ENCODE results near the gene VOPP1. TPM values are rescaled to one million over a fixed set of nuclear protein-coding genes. Genes with fewer than 3 reads are reported as not detected.

VOPP1 gene
- total and polyA plus RNA-seq, 7 donors, result 16.3 to 45.7 (median 29.7) TPM

DNA sequence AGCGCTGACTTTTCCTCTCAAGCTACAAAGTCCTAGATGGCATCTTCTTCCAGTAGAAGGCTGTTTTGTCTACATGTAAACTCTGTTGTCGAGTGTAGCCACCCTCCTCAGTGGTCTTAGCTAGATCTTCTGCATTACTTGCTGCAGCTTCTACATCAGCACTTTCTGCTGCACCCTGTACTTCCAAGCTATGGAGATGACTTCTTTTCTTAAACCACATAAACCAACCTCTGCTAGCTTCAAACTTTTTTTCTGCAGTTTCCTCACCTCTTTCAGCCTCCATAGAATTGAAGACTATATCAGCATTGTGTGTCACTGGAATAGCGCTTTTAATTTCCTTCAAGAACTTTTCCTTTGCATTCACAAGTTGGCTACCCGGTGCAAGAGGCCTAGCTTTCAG lies 119.3 kb downstream of the VOPP1 start:
- WGBS, 3 donors, result 85 to 95% (median 91%) methylated on average over 4 of the region's 4 CpGs
- intact Hi-C loops (cut with DNase I), result no loop called here
- ATAC-seq (no peak), DNase-seq (no peak)
- Histone ChIP-seq H3K27me3 (ENCODE audit: insufficient read depth in 3 of 3, low read length in 2 of 3) (no peaks in the 10 kb centered on the region), H3K36me3 (ENCODE audit: insufficient read depth in 1 of 2, low read depth in 1 of 2) (no peaks in the 10 kb centered on the region), H3K4me3 (no peak overlapping the region), H3K9me3 (peaks cover 3% of the 10 kb centered on the region), H3K27ac (no peak overlapping the region), H3K4me1 (no peaks in the 10 kb centered on the region)
- TF ChIP-seq, protein P1, sequence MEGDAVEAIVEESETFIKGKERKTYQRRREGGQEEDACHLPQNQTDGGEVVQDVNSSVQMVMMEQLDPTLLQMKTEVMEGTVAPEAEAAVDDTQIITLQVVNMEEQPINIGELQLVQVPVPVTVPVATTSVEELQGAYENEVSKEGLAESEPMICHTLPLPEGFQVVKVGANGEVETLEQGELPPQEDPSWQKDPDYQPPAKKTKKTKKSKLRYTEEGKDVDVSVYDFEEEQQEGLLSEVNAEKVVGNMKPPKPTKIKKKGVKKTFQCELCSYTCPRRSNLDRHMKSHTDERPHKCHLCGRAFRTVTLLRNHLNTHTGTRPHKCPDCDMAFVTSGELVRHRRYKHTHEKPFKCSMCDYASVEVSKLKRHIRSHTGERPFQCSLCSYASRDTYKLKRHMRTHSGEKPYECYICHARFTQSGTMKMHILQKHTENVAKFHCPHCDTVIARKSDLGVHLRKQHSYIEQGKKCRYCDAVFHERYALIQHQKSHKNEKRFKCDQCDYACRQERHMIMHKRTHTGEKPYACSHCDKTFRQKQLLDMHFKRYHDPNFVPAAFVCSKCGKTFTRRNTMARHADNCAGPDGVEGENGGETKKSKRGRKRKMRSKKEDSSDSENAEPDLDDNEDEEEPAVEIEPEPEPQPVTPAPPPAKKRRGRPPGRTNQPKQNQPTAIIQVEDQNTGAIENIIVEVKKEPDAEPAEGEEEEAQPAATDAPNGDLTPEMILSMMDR (IDR thresholded peaks at IDR 0.05), result no peak

DNA sequence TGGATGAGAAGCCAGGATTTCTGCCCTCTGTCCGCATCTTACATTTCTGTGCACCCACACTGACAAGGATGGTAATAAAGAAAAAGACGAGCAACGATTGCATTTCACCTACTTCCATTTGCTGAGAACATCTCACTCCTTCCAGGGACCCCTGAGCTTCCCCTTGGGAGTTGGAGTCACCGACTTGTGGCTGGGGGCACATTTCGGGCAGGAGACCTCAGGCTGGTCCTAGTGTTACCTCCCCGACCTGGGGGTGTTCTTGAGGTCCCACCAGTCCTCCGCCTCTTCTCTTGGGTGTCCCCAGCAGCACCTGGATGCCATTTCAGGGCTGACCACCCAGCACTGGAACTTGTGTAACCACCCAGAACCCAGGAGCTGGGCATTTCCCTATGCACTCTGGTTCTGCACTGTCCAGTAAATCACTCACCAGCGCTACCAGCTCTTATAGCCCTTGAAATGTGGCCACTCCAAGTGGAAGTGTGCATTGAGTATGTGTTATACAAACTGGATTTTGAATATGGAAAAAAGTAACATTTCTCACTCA lies 122.2 kb downstream of the VOPP1 start:
- ATAC-seq, result no peak
- no peak for DNase-seq
- TF ChIP-seq, protein P1 (IDR thresholded peaks at IDR 0.05), result no peak
- Histone ChIP-seq H3K27ac (no peak overlapping the region), H3K4me1 (no peaks in the 10 kb centered on the region), H3K36me3 (ENCODE audit: insufficient read depth in 1 of 2, low read depth in 1 of 2) (no peaks in the 10 kb centered on the region), H3K27me3 (ENCODE audit: insufficient read depth in 3 of 3, low read length in 2 of 3) (no peaks in the 10 kb centered on the region), H3K4me3 (no peak overlapping the region), H3K9me3 (no peaks in the 10 kb centered on the region)
- intact Hi-C loops (cut with DNase I), result no loop called here
- 92 to 97% (median 94%) methylated on average over 8 of the region's 8 CpGs for WGBS, 3 donors

DNA sequence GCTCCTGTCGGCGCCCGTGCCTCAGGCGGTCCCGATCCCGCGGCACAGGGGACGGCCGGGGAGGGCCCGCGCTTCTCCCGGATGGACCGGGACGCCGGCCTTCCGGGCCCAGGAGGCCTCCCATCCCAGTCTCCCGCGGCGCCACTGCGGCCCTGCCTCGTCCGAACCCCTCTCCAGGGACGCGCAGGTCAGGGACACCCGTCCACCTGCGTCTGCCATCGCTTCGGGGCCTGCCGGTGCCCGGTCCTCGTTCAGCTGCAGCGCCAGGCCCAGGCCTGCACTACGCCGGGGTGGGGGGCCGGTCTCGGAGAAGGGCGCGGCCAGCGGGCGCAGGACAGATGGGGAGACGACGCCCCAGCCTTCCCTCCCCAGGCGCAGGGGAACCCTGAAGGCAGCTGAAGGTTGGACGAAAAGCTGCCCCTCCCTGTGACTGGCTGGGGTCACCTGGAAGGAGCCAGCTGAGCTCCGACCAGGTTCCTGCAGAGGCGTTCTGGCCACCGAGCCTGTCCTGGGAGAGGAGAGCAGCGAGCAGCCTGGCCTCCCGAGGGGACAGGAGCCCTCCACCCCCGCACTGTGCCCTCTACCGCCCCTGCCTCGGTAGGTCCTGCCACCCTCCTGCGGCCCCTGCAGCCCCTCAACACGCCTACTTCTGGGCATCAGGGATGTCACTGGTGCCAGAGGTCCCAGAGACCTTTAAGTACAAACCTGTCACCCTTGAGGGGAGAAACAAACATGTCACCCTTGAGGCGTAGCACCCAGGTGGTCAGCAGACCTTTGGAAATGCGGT lies 122.9 kb downstream of the VOPP1 start:
- Histone ChIP-seq H3K36me3 (ENCODE audit: insufficient read depth in 1 of 2, low read depth in 1 of 2) (no peaks in the 10 kb centered on the region), H3K4me3 (no peak overlapping the region), H3K27ac (no peak overlapping the region), H3K9me3 (no peaks in the 10 kb centered on the region), H3K27me3 (ENCODE audit: insufficient read depth in 3 of 3, low read length in 2 of 3) (no peaks in the 10 kb centered on the region), H3K4me1 (no peaks in the 10 kb centered on the region)
- DNase-seq (no peak), ATAC-seq (peak in 1 of 4 donors; percentile 30)
- intact Hi-C loops (cut with DNase I), result no loop called here
- TF ChIP-seq, protein P1 (IDR thresholded peaks at IDR 0.05), result no peak
- 43 to 49% (median 43%) methylated on average over 38 to 56 of the region's 56 CpGs for WGBS, 3 donors

DNA sequence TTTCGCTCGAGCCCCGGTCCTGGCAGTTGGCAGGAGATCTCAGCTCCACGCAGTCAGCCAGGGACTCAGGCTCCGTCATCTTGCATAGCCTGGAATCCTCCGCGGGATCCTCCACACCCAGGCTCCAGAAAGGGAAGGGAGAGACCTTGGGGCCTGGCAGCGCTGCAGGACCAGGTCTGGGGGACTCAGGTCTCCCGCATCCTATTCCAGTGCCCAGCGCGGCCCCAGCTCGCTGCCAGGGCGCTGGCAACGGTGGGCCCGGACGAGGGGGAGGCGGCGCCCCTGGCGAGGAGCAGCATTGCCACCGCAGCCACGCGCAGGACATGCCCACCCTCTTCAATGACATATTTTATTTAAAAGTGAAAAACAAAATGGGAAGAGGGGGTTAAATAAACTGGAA lies 123.8 kb downstream of the VOPP1 start:
- no peak overlapping the region for H3K4me3 ChIP-seq

More for the DNA sequence above, 123.8 kb downstream of the VOPP1 start:
- no peak overlapping the region for H3K27ac ChIP-seq
- no peaks in the 10 kb centered on the region for H3K27me3 ChIP-seq (ENCODE audit: insufficient read depth in 3 of 3, low read length in 2 of 3)
- ATAC-seq (peak in 1 of 4 donors; percentile 33), DNase-seq (no peak)
- intact Hi-C loops (cut with DNase I), result no loop called here
- no peaks in the 10 kb centered on the region for H3K36me3 ChIP-seq (ENCODE audit: insufficient read depth in 1 of 2, low read depth in 1 of 2)
- 71 to 80% (median 76%) methylated on average over 21 to 22 of the region's 22 CpGs for WGBS, 3 donors
- H3K9me3 ChIP-seq, result no peaks in the 10 kb centered on the region
- TF ChIP-seq, protein P1 (IDR thresholded peaks at IDR 0.05), result no peak
- no peaks in the 10 kb centered on the region for H3K4me1 ChIP-seq

All from psoas muscle (tissue), 8 donors.